Measurements from ENCODE around the gene RASGRF1. TPM values are rescaled to one million over a fixed set of nuclear protein-coding genes. Genes with fewer than 3 reads are reported as not detected.

Gene RASGRF1
- total RNA-seq, 1 donor from 2014 or later = 0.07 TPM

- H3K27ac Mint-ChIP-seq = no peak overlapping the region
- no peaks in the 10 kb centered on the region for H3K4me1 Mint-ChIP-seq
- H3K4me3 Mint-ChIP-seq = no peak overlapping the region
- peaks cover 19% of the 10 kb centered on the region for H3K27me3 Mint-ChIP-seq (ENCODE audit: low read depth)
- no peak for DNase-seq (ENCODE audit: low spot score in 2 of 2, unreplicated experiment in 2 of 2)
- no peaks in the 10 kb centered on the region for H3K9me3 Mint-ChIP-seq
- H3K36me3 Mint-ChIP-seq = no peaks in the 10 kb centered on the region
- TF ChIP-seq, protein P1, sequence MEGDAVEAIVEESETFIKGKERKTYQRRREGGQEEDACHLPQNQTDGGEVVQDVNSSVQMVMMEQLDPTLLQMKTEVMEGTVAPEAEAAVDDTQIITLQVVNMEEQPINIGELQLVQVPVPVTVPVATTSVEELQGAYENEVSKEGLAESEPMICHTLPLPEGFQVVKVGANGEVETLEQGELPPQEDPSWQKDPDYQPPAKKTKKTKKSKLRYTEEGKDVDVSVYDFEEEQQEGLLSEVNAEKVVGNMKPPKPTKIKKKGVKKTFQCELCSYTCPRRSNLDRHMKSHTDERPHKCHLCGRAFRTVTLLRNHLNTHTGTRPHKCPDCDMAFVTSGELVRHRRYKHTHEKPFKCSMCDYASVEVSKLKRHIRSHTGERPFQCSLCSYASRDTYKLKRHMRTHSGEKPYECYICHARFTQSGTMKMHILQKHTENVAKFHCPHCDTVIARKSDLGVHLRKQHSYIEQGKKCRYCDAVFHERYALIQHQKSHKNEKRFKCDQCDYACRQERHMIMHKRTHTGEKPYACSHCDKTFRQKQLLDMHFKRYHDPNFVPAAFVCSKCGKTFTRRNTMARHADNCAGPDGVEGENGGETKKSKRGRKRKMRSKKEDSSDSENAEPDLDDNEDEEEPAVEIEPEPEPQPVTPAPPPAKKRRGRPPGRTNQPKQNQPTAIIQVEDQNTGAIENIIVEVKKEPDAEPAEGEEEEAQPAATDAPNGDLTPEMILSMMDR (IDR thresholded peaks at IDR 0.05; ENCODE audit: unreplicated experiment) = no peak
Measured at GRCh38 chr15:79068790-79069189, 21.8 kb downstream of the RASGRF1 start.

DNA sequence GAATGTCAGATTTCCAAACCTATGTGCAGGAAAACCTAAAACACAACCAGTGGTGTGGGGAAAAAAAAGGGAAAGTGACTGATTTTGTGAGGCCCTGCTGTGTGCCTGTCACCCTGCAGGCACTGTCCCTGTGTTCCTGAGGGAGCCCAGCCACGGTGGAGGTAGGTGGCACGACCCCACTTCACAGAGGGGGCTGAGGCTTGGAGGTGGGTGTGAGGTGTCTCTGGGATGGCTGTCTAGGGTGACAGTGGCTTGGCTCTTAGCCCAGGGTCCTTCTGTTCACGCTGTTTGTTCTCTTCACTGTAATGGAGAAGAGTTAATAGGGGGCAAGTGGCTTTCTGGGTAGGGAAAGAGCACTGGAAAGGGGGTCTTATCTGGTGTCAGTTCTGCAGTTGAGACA lies 22.6 kb downstream of the RASGRF1 start:
- Mint-ChIP-seq H3K4me1 (no peaks in the 10 kb centered on the region), H3K27me3 (ENCODE audit: low read depth) (peaks cover 17% of the 10 kb centered on the region), H3K36me3 (no peaks in the 10 kb centered on the region), H3K4me3 (no peak overlapping the region), H3K27ac (no peak overlapping the region), H3K9me3 (no peaks in the 10 kb centered on the region)
- TF ChIP-seq, protein P1 (IDR thresholded peaks at IDR 0.05; ENCODE audit: unreplicated experiment) = no peak
- no peak for DNase-seq (ENCODE audit: low spot score in 2 of 2, unreplicated experiment in 2 of 2)

GRCh38 chr15:79067072-79067833 lies 23.3 kb downstream of the RASGRF1 start:
- Mint-ChIP-seq H3K27ac (no peak overlapping the region), H3K9me3 (no peaks in the 10 kb centered on the region), H3K4me3 (no peak overlapping the region), H3K27me3 (ENCODE audit: low read depth) (peaks cover 19% of the 10 kb centered on the region), H3K36me3 (no peaks in the 10 kb centered on the region), H3K4me1 (no peaks in the 10 kb centered on the region)
- TF ChIP-seq, protein P1 (IDR thresholded peaks at IDR 0.05; ENCODE audit: unreplicated experiment) = no peak
- no peak for DNase-seq (ENCODE audit: low spot score in 2 of 2, unreplicated experiment in 2 of 2)

DNA sequence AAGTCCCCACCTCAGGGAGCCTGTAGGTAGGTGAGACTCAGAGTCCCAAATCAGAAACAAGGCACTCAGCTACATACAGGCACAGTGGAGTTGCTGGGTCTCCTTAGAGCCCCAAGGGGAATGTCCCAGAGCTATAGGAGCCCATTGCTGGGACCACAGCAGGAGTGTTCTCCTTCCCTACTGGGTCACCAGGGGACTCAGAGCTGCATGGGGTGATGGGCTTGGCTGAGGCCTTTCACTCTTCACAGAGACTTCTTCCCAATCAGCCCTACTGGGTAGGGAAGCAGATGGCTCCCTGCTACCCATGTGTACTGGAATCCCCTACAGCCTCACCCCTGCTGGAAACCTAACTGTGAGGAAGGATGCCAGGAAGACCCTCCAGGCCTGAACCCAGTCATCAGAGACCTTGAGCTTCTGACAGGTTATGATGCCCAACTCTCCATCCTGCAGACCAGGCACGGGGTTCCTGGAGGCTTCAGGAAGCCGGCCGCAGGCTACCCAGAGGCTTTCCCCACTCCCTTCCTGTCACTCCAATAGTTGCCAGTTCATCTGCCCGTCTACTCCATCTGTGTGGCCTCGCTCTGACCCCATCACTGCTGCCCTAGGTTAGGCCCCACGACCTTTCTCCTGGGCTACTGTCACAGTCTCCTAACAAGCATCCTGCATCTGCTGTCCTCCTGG lies 24.0 kb downstream of the RASGRF1 start:
- Mint-ChIP-seq H3K4me3 (no peak overlapping the region), H3K27ac (no peak overlapping the region), H3K27me3 (ENCODE audit: low read depth) (peaks cover 18% of the 10 kb centered on the region), H3K4me1 (no peaks in the 10 kb centered on the region), H3K9me3 (no peaks in the 10 kb centered on the region), H3K36me3 (no peaks in the 10 kb centered on the region)
- TF ChIP-seq, protein P1 (IDR thresholded peaks at IDR 0.05; ENCODE audit: unreplicated experiment) = no peak
- no peak for DNase-seq (ENCODE audit: low spot score in 2 of 2, unreplicated experiment in 2 of 2)

DNA sequence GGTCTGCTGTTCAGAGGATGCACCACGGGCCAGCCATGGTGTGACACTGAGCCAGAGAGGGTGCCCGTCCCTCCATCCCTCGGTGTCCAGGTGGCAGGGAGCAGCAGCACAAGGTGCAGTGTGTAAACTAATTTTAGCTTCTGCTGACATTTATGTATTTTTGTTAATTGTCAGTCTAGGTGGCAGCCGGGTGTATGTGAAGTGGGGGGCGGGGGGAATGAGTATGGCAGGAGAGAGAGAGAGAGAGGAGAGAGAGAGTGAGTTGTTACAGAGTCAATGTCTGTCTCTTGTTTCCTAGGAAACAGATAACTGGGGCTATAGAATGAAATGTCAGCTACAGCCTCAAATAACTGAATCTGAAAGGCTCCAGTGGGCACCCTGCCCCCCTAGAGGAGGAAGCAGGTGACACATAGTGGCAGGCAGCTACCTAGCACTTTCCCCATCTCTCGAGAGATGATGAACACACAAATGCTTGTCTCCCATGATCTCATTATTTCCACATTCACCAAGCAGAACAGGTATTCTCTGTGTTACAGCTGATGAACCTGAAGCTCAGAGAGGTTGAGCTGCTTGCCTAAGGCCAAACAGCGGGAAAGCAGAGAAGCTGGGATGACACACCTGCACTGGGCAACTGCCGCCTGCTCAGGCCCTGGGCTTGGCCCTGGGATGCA lies 24.7 kb downstream of the RASGRF1 start:
- DNase-seq (ENCODE audit: low spot score in 2 of 2, unreplicated experiment in 2 of 2) = no peak
- TF ChIP-seq, protein P1 (IDR thresholded peaks at IDR 0.05; ENCODE audit: unreplicated experiment) = no peak
- Mint-ChIP-seq H3K4me3 (no peak overlapping the region), H3K27ac (no peak overlapping the region), H3K27me3 (ENCODE audit: low read depth) (peaks cover 22% of the 10 kb centered on the region), H3K9me3 (no peaks in the 10 kb centered on the region), H3K4me1 (no peaks in the 10 kb centered on the region), H3K36me3 (no peaks in the 10 kb centered on the region)

All from mesothelial cell of epicardium (in vitro differentiated cells).